SK-N-SH (cell line): ENCODE results near the gene BSG. TPM values are rescaled to one million over a fixed set of nuclear protein-coding genes. Genes with fewer than 3 reads are reported as not detected.

ENCODE experiments used
- CTCF ChIA-PET: fragments of 300-600, 350-600 bp; formaldehyde crosslinking; extraction: SDS; loops from one replicate; lab custom pipeline; 2021; lab: Yijun Ruan, JAX
- POLR2A ChIA-PET: fragments of 350-600 bp; sonication (Branson Sonifier 250); formaldehyde crosslinking; extraction: SDS; loops from one replicate; lab custom pipeline; 2020; ENCODE audit warnings: antibody characterized with exemption, inconsistent platforms; lab: Yijun Ruan, JAX
- DNase-seq: peaks from one replicate; pipeline ENCODE4 v3.0.0; 2012
- H2AFZ ChIP-seq: fragments of 200-600 bp; sonication (generic); 2 replicates; pipeline ENCODE4 v1.8.1; 2016; ENCODE audit warnings: antibody characterized with exemption, mild to moderate bottlenecking, low read depth
- H3F3A ChIP-seq: fragments of 200-600 bp; sonication (generic); replicated peaks from 2 replicates; pipeline ENCODE3; 2016; ENCODE audit warnings: antibody characterized with exemption, mild to moderate bottlenecking; ENCODE audit not compliant: insufficient read depth
- H3K27ac ChIP-seq, 2 experiments: fragments of 200-500 bp in 1 of 2; fragments of 200-600 bp in 1 of 2; sonication (Bioruptor generic) in 1 of 2; sonication (generic), shearing (Covaris generic) in 1 of 2; 2 replicates each; pipeline versions ENCODE4 v1.5.1 to v1.6.1; 2014 to 2016; ENCODE audit warnings: low read depth in 2 of 2, inconsistent platforms in 1 of 2, low read length in 1 of 2, mild to moderate bottlenecking in 1 of 2, mixed read lengths in 1 of 2
- H3K27me3 ChIP-seq: fragments of 200-600 bp; sonication (generic), shearing (Covaris generic); 2 replicates; pipeline ENCODE4 v1.6.1; 2016; ENCODE audit warnings: mixed run types; ENCODE audit not compliant: insufficient read depth
- H3K36me3 ChIP-seq, 2 experiments: fragments of 200-500 bp in 1 of 2; fragments of 200-600 bp in 1 of 2; sonication (Bioruptor generic) in 1 of 2; sonication (generic) in 1 of 2; replicated peaks in 1 of 2; 2 replicates each; pipeline versions ENCODE3 to v1.5.1; 2014 to 2016; ENCODE audit warnings: low read length in 1 of 2, mild to moderate bottlenecking in 1 of 2; ENCODE audit not compliant: insufficient read depth in 2 of 2, control insufficient read depth in 1 of 2
- H3K4me1 ChIP-seq, 2 experiments: fragments of 200-500 bp in 1 of 2; fragments of 200-600 bp in 1 of 2; sonication (Bioruptor generic) in 1 of 2; sonication (generic), shearing (Covaris generic) in 1 of 2; 2 replicates each; pipeline versions ENCODE4 v1.5.1 to v1.6.1; 2014 to 2016; ENCODE audit warnings: low read depth in 1 of 2, low read length in 1 of 2, mixed run types in 1 of 2; ENCODE audit not compliant: insufficient read depth in 2 of 2, control insufficient read depth in 1 of 2
- H3K4me2 ChIP-seq: fragments of 200-600 bp; sonication (generic), shearing (Covaris generic); 2 replicates; pipeline ENCODE4 v1.6.1; 2017; ENCODE audit warnings: mixed run types
- H3K4me3 ChIP-seq, 2 experiments: fragments of 200-500 bp in 1 of 2; fragments of 200-600 bp in 1 of 2; sonication (Bioruptor generic) in 1 of 2; sonication (generic), shearing (Covaris generic) in 1 of 2; 2 replicates each; pipeline versions ENCODE4 v1.5.1 to v1.8.1; 2014 to 2016; ENCODE audit warnings: low read depth in 2 of 2, inconsistent platforms in 1 of 2, low read length in 1 of 2, mild to moderate bottlenecking in 1 of 2, mixed read lengths in 1 of 2, moderate library complexity in 1 of 2
- H3K79me2 ChIP-seq: fragments of 200-600 bp; sonication (generic); 2 replicates; pipeline ENCODE4 v1.8.1; 2017; ENCODE audit warnings: mild to moderate bottlenecking; ENCODE audit not compliant: insufficient read depth
- H3K9ac ChIP-seq: fragments of 200-600 bp; sonication (generic); 2 replicates; pipeline ENCODE4 v1.6.1; 2017; ENCODE audit warnings: mixed run types
- H3K9me2 ChIP-seq: fragments of 200-600 bp; sonication (generic); 2 replicates; pipeline ENCODE4 v1.6.1; 2017; ENCODE audit warnings: mixed run types
- H3K9me3 ChIP-seq: fragments of 200-600 bp; sonication (generic); 2 replicates; pipeline ENCODE4 v1.6.1; 2017; ENCODE audit warnings: mixed run types, mild to moderate bottlenecking, moderate library complexity
- H4K20me1 ChIP-seq: fragments of 200-600 bp; sonication (generic); 2 replicates; pipeline ENCODE4 v1.6.1; 2017; ENCODE audit warnings: mild to moderate bottlenecking, mixed run types; ENCODE audit not compliant: insufficient read depth
- CHD2 ChIP-seq: fragments of 150-350 bp; IDR thresholded peaks from 2 replicates; pipeline ENCODE4 v1.6.1; 2018; ENCODE audit warnings: low read length; ENCODE audit not compliant: partially characterized antibody
- FOSL2 ChIP-seq: IDR thresholded peaks from 2 replicates; pipeline ENCODE4 v1.4.0; 2012; ENCODE audit warnings: low read depth, mild to moderate bottlenecking, moderate library complexity, borderline replicate concordance
- FOXM1 ChIP-seq: IDR thresholded peaks from 2 replicates; pipeline ENCODE4 v1.4.0; 2012; ENCODE audit warnings: low read depth, mild to moderate bottlenecking
- GABPA ChIP-seq: IDR thresholded peaks from 2 replicates; pipeline ENCODE4 v1.4.0; 2012; ENCODE audit warnings: low read depth, mild to moderate bottlenecking
- GATA2 ChIP-seq: sonication (generic); formaldehyde crosslinking; IDR thresholded peaks from 2 replicates; pipeline ENCODE4 v1.5.0; 2020; ENCODE audit warnings: mild to moderate bottlenecking, missing genetic modification reagents
- JUND ChIP-seq: IDR thresholded peaks from 2 replicates; pipeline ENCODE4 v1.4.0; 2012
- POLR2AphosphoS5 ChIP-seq: IDR thresholded peaks from 2 replicates; pipeline ENCODE4 v1.6.1; 2012; ENCODE audit warnings: low read depth, low read length
- RCOR1 ChIP-seq: fragments of 150-350 bp; IDR thresholded peaks from 2 replicates; pipeline ENCODE4 v1.6.1; 2017; ENCODE audit warnings: antibody characterized with exemption, low read length
- REST ChIP-seq: IDR thresholded peaks from 2 replicates; pipeline ENCODE4 v1.6.1; 2012; ENCODE audit warnings: mild to moderate bottlenecking, low read depth, low read length, moderate library complexity
- SMC3 ChIP-seq: IDR thresholded peaks from 2 replicates; pipeline ENCODE4 v1.6.1; 2012; ENCODE audit warnings: low read depth, low read length, improper control_type of control experiment
- TAF1 ChIP-seq: IDR thresholded peaks from 2 replicates; pipeline ENCODE4 v1.6.1; 2012; ENCODE audit warnings: low read depth, mild to moderate bottlenecking, low read length, moderate library complexity, borderline replicate concordance
- TEAD4 ChIP-seq: IDR thresholded peaks from 2 replicates; pipeline ENCODE4 v1.4.0; 2012; ENCODE audit warnings: mild to moderate bottlenecking, borderline replicate concordance; ENCODE audit not compliant: insufficient read depth
- YY1 ChIP-seq: IDR thresholded peaks from 2 replicates; pipeline ENCODE4 v1.4.0; 2012; ENCODE audit warnings: low read depth, mild to moderate bottlenecking
- ZBTB33 ChIP-seq: IDR thresholded peaks from 2 replicates; pipeline ENCODE4 v1.4.0; 2012; ENCODE audit warnings: low read depth, borderline replicate concordance
- WGBS: methylation state at CpG from one replicate; pipeline ENCODE4 v1.1.6; 2017; ENCODE audit warnings: low lambda C conversion rate; 5-methylcytosine and 5-hydroxymethylcytosine counted together
- polyA plus RNA-seq, 3 experiments: library from polyadenylated mRNA; depleted of rRNA; stranded (reverse); fragments of >200 nt; gene quantifications; 2 replicates each; pipeline ENCODE4 v1.2.3, GENCODE V29; 2012
- TF ChIP-seq, protein P1 (sequence below): fragments of 150-350 bp; IDR thresholded peaks from 2 replicates; pipeline ENCODE4 v1.6.1; 2017; ENCODE audit warnings: antibody characterized with exemption, low read length, low read depth, borderline replicate concordance
- TF ChIP-seq, protein P2 (sequence below): fragments of 150-350 bp; IDR thresholded peaks from 2 replicates; pipeline ENCODE4 v1.6.1; 2016; ENCODE audit warnings: mild to moderate bottlenecking, low read depth, low read length
- TF ChIP-seq, protein P3 (sequence below): IDR thresholded peaks from 2 replicates; pipeline ENCODE4; 2012
- TF ChIP-seq, protein P4 (sequence below): IDR thresholded peaks from 2 replicates; pipeline ENCODE4 v1.4.0; 2012; ENCODE audit warnings: low read depth, borderline replicate concordance

Gene BSG
- polyA plus RNA-seq, 1 of the 3 experiments (the other 2 are of a cell fraction): 835 TPM

DNA sequence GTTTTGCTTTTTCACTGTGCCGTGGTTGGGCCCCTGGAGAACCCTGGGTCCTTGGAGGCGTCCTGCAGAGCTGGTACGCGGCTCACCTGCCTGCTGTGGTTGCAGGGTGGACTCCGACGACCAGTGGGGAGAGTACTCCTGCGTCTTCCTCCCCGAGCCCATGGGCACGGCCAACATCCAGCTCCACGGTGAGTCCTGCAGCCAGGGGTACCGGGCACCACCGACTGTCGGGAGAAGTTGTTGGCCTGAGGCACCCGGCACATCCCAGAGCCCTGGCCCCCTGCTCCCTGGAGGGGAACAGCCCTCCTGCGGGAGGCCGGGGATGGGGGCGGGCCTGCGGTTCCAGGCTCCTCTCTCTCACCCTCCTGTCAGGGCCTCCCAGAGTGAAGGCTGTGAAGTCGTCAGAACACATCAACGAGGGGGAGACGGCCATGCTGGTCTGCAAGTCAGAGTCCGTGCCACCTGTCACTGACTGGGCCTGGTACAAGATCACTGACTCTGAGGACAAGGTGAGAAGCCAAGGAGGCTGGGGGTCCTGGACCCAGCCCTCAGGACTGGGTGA lies 8.0 kb downstream of the BSG start:
- Histone ChIP-seq H3K4me3 (no peak overlapping the region), H3K9me3 (no peaks in the 10 kb centered on the region), H4K20me1 (peaks cover 79% of the 10 kb centered on the region), H3K4me2 (no peak overlapping the region), H2AFZ (no peak overlapping the region), H3K79me2 (peaks cover 51% of the 10 kb centered on the region), H3K9me2 (no peaks in the 10 kb centered on the region), H3K36me3 (peaks cover 0 to 38% of the 10 kb centered on the region in 2 experiments), H3K9ac (no peak overlapping the region), H3K27me3 (no peaks in the 10 kb centered on the region), H3K4me1 (peaks cover 9 to 14% of the 10 kb centered on the region in 2 experiments; a peak in 3 of 4 replicates), H3F3A (peaks cover 17% of the 10 kb centered on the region), H3K27ac (no peak overlapping the region)
- TF ChIP-seq GATA2 (CRISPR knock-in tag) (no peak), REST (no peak), FOSL2 (no peak), POLR2AphosphoS5 (no peak), ZBTB33 (no peak), FOXM1 (no peak), GABPA (no peak), RCOR1 (no peak), TAF1 (no peak), SMC3 (no peak), YY1 (no peak), JUND (no peak), CHD2 (no peak), TEAD4 (no peak)
- TF ChIP-seq, protein P1, sequence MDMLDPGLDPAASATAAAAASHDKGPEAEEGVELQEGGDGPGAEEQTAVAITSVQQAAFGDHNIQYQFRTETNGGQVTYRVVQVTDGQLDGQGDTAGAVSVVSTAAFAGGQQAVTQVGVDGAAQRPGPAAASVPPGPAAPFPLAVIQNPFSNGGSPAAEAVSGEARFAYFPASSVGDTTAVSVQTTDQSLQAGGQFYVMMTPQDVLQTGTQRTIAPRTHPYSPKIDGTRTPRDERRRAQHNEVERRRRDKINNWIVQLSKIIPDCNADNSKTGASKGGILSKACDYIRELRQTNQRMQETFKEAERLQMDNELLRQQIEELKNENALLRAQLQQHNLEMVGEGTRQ: no peak
- TF ChIP-seq, protein P2, sequence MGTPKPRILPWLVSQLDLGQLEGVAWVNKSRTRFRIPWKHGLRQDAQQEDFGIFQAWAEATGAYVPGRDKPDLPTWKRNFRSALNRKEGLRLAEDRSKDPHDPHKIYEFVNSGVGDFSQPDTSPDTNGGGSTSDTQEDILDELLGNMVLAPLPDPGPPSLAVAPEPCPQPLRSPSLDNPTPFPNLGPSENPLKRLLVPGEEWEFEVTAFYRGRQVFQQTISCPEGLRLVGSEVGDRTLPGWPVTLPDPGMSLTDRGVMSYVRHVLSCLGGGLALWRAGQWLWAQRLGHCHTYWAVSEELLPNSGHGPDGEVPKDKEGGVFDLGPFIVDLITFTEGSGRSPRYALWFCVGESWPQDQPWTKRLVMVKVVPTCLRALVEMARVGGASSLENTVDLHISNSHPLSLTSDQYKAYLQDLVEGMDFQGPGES: no peak
- TF ChIP-seq, protein P3, sequence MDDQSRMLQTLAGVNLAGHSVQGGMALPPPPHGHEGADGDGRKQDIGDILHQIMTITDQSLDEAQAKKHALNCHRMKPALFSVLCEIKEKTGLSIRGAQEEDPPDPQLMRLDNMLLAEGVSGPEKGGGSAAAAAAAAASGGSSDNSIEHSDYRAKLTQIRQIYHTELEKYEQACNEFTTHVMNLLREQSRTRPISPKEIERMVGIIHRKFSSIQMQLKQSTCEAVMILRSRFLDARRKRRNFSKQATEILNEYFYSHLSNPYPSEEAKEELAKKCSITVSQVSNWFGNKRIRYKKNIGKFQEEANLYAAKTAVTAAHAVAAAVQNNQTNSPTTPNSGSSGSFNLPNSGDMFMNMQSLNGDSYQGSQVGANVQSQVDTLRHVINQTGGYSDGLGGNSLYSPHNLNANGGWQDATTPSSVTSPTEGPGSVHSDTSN: no peak
- TF ChIP-seq, protein P4, sequence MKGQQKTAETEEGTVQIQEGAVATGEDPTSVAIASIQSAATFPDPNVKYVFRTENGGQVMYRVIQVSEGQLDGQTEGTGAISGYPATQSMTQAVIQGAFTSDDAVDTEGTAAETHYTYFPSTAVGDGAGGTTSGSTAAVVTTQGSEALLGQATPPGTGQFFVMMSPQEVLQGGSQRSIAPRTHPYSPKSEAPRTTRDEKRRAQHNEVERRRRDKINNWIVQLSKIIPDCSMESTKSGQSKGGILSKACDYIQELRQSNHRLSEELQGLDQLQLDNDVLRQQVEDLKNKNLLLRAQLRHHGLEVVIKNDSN: no peak
- ChIA-PET CTCF (no interaction called here), POLR2A (no interaction called here)
- WGBS: 86% methylated on average over 2 of the region's 22 CpGs
- DNase-seq: no peak
